HFFc6 (cell line): Measurements from ENCODE around the gene PRDM4. TPM values are rescaled to one million over a fixed set of nuclear protein-coding genes. Genes with fewer than 3 reads are reported as not detected.

ENCODE experiments used
- DNase-seq: peaks from one replicate; pipeline ENCODE4 v3.0.0-alpha.2; 2018
- H3K27ac Mint-ChIP-seq: 2 replicates; pipeline ENCODE4 v1.8.0; 2020; ENCODE audit warnings: mild to moderate bottlenecking, mixed read lengths
- H3K27me3 Mint-ChIP-seq: 2 replicates; pipeline ENCODE4 v1.8.0; 2021; ENCODE audit warnings: mild to moderate bottlenecking, moderate library complexity, mixed read lengths; ENCODE audit not compliant: insufficient read depth
- H3K36me3 Mint-ChIP-seq: 2 replicates; pipeline ENCODE4 v1.8.0; 2021; ENCODE audit warnings: low read depth, mixed read lengths
- H3K4me1 Mint-ChIP-seq: 2 replicates; pipeline ENCODE4 v1.8.0; 2020; ENCODE audit warnings: low read depth, mixed read lengths
- H3K4me3 Mint-ChIP-seq: 2 replicates; pipeline ENCODE4 v1.8.0; 2020; ENCODE audit warnings: mild to moderate bottlenecking, moderate library complexity, mixed read lengths
- H3K9me3 Mint-ChIP-seq: 2 replicates; pipeline ENCODE4 v1.8.0; 2020; ENCODE audit warnings: mild to moderate bottlenecking, mixed read lengths
- total RNA-seq, 6 experiments: library from RNA; stranded (reverse); fragmentation: NEBNext Ultra II Directional; extraction: Animal tissue kit (Norgen Biotek cat#: 25700); gene quantifications; 2 replicates in 1 of 6; 3 replicates in 5 of 6; pipeline ENCODE4 v1.2.3, GENCODE V29; 2021
- TF ChIP-seq, protein P1 (sequence below): fragments of 200-600 bp; sonication (generic); IDR thresholded peaks from 2 replicates; pipeline ENCODE4 v1.5.0; 2021; ENCODE audit warnings: antibody characterized with exemption, mild to moderate bottlenecking

Gene PRDM4
- total RNA-seq, 6 experiments from 2014 or later: 23.2 to 26.3 (median 24.3) TPM

DNA sequence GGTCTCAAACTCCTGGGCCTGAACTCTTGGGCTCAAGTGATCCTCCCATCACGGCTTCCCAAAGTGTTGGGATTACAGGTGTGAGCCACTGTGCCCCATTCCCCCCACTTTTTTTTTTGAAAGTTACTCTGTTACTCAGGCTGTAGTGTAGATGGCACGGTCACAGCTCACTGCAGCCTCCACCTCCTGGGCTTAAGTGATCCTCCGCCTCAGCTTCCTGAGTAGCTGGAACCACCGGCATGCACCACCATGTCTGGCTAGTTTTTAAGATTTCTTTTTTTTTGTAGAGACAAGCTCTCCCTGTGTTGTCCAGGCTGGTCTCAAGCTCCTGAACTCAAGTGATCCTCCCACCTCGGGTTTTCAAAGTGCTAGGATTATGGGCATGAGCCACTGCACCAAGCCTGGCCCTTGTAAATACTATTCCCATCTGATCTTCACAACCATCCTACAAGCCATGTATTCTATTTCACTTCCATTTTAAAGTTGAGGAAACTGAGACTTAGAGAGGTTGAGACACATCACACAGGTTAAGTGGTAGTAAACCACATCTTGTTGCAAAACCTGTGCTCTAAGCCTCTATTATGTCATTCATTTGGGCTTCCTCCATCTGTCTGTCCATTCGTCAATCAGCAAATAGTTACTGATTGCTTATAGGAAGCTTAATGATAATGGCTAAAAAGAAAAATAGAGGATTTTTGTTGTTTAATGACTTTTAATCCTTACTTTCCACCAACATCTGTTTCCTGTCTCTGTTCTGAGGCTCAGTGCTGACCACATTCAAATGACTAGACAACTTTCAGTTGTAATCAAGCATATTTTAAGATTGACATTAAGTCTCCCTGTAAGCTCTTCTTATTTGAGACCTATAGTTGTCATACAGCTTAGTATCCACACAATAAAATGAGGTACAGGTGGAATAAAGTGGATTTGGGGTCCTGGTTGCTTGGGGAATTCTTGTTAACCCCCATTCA, 22.8 kb upstream of the PRDM4 start:
- Mint-ChIP-seq H3K4me3 (no peak overlapping the region), H3K4me1 (no peaks in the 10 kb centered on the region), H3K9me3 (no peaks in the 10 kb centered on the region), H3K36me3 (no peaks in the 10 kb centered on the region), H3K27ac (no peak overlapping the region), H3K27me3 (peaks cover 2% of the 10 kb centered on the region; the same call in 1 of the 2 replicates)
- TF ChIP-seq, protein P1, sequence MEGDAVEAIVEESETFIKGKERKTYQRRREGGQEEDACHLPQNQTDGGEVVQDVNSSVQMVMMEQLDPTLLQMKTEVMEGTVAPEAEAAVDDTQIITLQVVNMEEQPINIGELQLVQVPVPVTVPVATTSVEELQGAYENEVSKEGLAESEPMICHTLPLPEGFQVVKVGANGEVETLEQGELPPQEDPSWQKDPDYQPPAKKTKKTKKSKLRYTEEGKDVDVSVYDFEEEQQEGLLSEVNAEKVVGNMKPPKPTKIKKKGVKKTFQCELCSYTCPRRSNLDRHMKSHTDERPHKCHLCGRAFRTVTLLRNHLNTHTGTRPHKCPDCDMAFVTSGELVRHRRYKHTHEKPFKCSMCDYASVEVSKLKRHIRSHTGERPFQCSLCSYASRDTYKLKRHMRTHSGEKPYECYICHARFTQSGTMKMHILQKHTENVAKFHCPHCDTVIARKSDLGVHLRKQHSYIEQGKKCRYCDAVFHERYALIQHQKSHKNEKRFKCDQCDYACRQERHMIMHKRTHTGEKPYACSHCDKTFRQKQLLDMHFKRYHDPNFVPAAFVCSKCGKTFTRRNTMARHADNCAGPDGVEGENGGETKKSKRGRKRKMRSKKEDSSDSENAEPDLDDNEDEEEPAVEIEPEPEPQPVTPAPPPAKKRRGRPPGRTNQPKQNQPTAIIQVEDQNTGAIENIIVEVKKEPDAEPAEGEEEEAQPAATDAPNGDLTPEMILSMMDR: no peak
- DNase-seq: no peak

DNA sequence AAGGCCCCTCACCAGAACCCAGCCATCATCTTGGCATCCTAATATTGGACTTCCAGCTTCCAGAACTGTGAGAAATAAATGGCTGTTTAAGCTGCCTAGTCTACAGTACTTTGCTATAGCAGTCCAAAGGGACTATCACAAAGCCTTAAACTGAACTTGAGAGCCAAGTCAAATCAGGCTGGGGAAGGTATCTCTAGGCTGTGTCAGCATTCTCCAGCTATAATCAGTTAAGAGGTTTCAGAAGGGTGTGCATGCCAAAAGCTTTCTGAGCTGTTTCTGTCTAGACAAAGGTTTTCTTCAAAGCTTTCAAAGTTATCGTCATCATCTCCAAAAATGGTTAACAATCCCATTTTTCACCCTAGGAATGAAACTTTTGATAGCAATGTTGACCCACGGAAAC, 21.1 kb upstream of the PRDM4 start:
- H3K4me1 Mint-ChIP-seq: no peaks in the 10 kb centered on the region
- H3K9me3 Mint-ChIP-seq: no peaks in the 10 kb centered on the region
- H3K27ac Mint-ChIP-seq: no peak overlapping the region
- peaks cover 2% of the 10 kb centered on the region; the same call in 1 of the 2 replicates for H3K27me3 Mint-ChIP-seq
- no peaks in the 10 kb centered on the region for H3K36me3 Mint-ChIP-seq
- DNase-seq: no peak
- TF ChIP-seq, protein P1: no peak
- no peak overlapping the region for H3K4me3 Mint-ChIP-seq

DNA sequence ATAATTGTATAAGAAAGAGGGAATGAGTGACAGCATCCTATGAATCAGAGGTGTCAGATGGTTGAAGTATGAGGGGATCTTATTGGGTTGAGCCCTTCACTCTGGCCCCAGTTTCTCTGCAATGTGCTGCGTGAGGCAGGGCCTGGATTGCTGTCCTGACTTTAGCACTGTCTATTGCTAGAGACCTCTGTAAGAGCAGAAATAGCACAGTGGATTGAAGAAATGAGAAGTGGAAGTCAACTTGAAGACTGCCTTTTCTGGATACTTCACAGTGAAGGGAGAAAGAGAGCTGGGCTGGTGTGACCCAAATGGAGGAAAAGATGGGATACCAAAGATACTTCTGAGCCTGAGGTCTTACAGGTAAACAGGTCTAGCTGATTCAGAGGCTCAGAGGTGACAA, 19.4 kb upstream of the PRDM4 start:
- H3K36me3 Mint-ChIP-seq: no peaks in the 10 kb centered on the region
- H3K27ac Mint-ChIP-seq: no peak overlapping the region
- TF ChIP-seq, protein P1: no peak
- H3K4me3 Mint-ChIP-seq: no peak overlapping the region
- H3K4me1 Mint-ChIP-seq: no peaks in the 10 kb centered on the region
- DNase-seq: no peak
- H3K9me3 Mint-ChIP-seq: no peaks in the 10 kb centered on the region
- H3K27me3 Mint-ChIP-seq: peaks cover 2% of the 10 kb centered on the region; the same call in 1 of the 2 replicates

DNA sequence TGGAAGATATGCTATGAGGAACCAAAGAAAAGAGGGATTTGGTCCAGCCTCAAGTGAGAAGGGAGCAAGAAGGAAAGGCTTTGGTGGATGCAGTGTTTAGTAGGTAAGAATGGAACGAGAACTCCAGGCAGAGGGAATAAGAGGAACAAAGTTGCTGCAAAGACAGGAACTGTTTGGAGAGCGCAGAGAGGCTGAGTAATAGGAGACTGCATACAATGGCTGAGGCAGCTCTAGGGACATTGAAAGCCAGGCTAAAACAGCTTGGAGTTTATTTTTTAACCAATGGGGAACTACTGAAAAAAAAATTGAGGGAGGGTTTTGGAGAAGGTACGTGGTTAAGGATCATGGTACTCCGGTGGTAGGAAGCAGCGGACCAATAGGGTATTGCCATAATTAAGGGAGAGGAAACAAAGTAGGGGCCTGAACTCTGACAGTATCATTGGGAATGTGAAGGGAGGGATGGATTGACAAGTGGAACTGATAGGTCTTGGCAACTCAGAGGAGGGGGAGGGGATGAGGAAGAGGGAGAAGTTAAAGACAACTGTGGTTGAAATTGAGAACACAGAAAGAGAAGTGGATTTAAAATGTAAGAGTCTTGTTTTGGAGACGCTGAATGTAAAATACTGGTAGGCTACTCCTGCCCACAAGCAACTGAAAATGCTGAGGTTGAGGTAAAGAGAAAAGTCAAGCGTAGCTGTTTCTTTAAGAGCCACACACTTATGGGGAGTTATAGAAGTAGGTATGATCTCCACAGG, 18.3 kb upstream of the PRDM4 start:
- no peak for DNase-seq
- Mint-ChIP-seq H3K27ac (no peak overlapping the region), H3K9me3 (no peaks in the 10 kb centered on the region), H3K4me3 (no peak overlapping the region), H3K27me3 (peaks cover 9% of the 10 kb centered on the region; the same call in 1 of the 2 replicates), H3K36me3 (no peaks in the 10 kb centered on the region), H3K4me1 (no peaks in the 10 kb centered on the region)
- TF ChIP-seq, protein P1: no peak

DNA sequence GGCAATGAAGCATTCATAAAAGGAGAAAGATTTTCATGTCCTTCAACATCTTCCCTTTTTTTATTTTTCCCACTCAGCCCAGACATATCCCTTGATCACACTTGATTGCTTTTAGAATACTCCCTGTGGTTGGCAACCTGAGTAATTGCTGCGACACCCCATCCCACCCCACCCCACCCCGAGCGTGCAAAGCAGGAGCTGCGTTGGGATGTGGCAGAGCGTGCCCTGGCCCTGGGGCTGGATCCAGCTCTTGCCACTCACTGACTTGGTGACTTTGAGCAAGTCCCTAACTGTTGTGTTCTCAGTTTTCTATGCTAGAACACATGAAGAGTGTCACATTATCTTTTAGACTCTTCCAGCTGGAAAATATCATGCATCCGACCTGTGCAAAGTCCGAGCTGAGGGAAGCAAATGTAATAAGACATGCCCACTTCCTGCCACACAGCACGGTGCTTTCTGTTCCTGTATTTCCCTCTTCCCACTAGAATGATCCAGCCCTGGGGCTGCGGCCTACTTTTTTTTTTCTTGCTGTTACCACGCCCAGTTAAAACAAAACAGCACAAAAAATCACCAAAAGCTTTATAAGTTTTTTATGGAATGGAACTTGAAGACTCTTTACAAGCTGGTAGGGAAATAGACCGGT, 17.6 kb upstream of the PRDM4 start:
- TF ChIP-seq, protein P1: no peak

More for the DNA sequence above, 17.6 kb upstream of the PRDM4 start:
- Mint-ChIP-seq H3K27me3 (peaks cover 12% of the 10 kb centered on the region; the same call in 1 of the 2 replicates), H3K27ac (no peak overlapping the region), H3K4me1 (no peaks in the 10 kb centered on the region), H3K36me3 (no peaks in the 10 kb centered on the region), H3K9me3 (no peaks in the 10 kb centered on the region), H3K4me3 (no peak overlapping the region)
- no peak for DNase-seq
